ENCODE data around the gene EIF3D. TPM values are rescaled to one million over a fixed set of nuclear protein-coding genes. Genes with fewer than 3 reads are reported as not detected.
A peak's percentile ranks its signal among the peaks of the same experiment; 100 is the strongest.

Gene EIF3D
- total and polyA plus RNA-seq, 2 of the 13 experiments (the other 11 are each of a cell fraction or from before 2014, with no cell fraction given): 118 to 274 TPM

GRCh38 chr22:36481393-36482168 lies 47.4 kb downstream of the EIF3D start, which contains the start of gene TXN2 (continued):
- TF ChIP-seq NONO (IDR thresholded peaks at IDR 0.05): no peak
- no peak for TF ChIP-seq NONO (CRISPR knock-in tag; conservative IDR thresholded peaks at IDR 0.05)
- no peak for TF ChIP-seq ZIK1 (CRISPR knock-in tag; IDR thresholded peaks at IDR 0.05; ENCODE audit: borderline replicate concordance, low read depth)
- TF ChIP-seq ZNF850 (CRISPR knock-in tag; conservative IDR thresholded peaks at IDR 0.05): no peak
- no peak for TF ChIP-seq SMARCC2 (IDR thresholded peaks at IDR 0.05)
- TF ChIP-seq ZNF781 (CRISPR knock-in tag; IDR thresholded peaks at IDR 0.05; ENCODE audit: borderline replicate concordance, not compliant biosample characterization): peak; percentile 53
- peak; percentile 44; the same call in 1 of the 2 replicates for TF ChIP-seq ISL2 (CRISPR knock-in tag; IDR thresholded peaks at IDR 0.05)
- peak; percentile 86; the same call in 1 of the 2 replicates for TF ChIP-seq SIN3A (IDR thresholded peaks at IDR 0.05; ENCODE audit: borderline replicate concordance, low read depth, low read length)
- 0 out of 2 replicates have a peak, but pooled peaks have one; percentile 2 for TF ChIP-seq SSRP1 (CRISPR knock-in tag; IDR thresholded peaks at IDR 0.05)
- 0 out of 2 replicates have a peak, but pooled peaks have one; percentile 13 for TF ChIP-seq ZNF609 (CRISPR knock-in tag; IDR thresholded peaks at IDR 0.05; ENCODE audit: borderline replicate concordance)
- TF ChIP-seq MTERF4 (CRISPR knock-in tag; IDR thresholded peaks at IDR 0.05): peak; percentile 65; the same call in 1 of the 2 replicates
- TF ChIP-seq MEF2D (CRISPR knock-in tag; IDR thresholded peaks at IDR 0.05): 0 out of 2 replicates have a peak, but pooled peaks have one; percentile 54
- no peak for TF ChIP-seq GZF1 (CRISPR knock-in tag; IDR thresholded peaks at IDR 0.05)
- peak; percentile 64 for TF ChIP-seq PHF5A (CRISPR knock-in tag; IDR thresholded peaks at IDR 0.05; ENCODE audit: low read depth, unreplicated experiment)
- TF ChIP-seq AGO2 (optimal IDR thresholded peaks at IDR 0.05; ENCODE audit: low read depth, low read length): peak; percentile 96
- peak; percentile 75; the same call in 1 of the 3 replicates for TF ChIP-seq MXI1 (IDR thresholded peaks at IDR 0.05; ENCODE audit: borderline replicate concordance, low read depth, low read length)
- TF ChIP-seq PRPF4 (IDR thresholded peaks at IDR 0.05; ENCODE audit: low read depth, low read length, poor library complexity, severe bottlenecking): no peak
- TF ChIP-seq MIER3 (CRISPR knock-in tag; IDR thresholded peaks at IDR 0.05; ENCODE audit: borderline replicate concordance): no peak
- TF ChIP-seq ZHX1 (CRISPR knock-in tag; IDR thresholded peaks at IDR 0.05; ENCODE audit: low read depth): 0 out of 2 replicates have a peak, but pooled peaks have one; percentile 57
- TF ChIP-seq ZBTB7A (CRISPR knock-in tag; IDR thresholded peaks at IDR 0.05): no peak
- no peak for TF ChIP-seq ZNF672 (CRISPR knock-in tag; IDR thresholded peaks at IDR 0.05)
- TF ChIP-seq ZNF549 (CRISPR knock-in tag; IDR thresholded peaks at IDR 0.05): no peak
